ENCODE measurements around the gene TMEM163. TPM values are rescaled to one million over a fixed set of nuclear protein-coding genes. Genes with fewer than 3 reads are reported as not detected.
"Not testable (repeated sequence)": the region's sequence is repeated elsewhere in the genome, so short reads cannot be mapped to it uniquely, and the experiment has no call there.

The TMEM163 gene
- total and polyA plus RNA-seq, 2 donors: 5.0 TPM

DNA sequence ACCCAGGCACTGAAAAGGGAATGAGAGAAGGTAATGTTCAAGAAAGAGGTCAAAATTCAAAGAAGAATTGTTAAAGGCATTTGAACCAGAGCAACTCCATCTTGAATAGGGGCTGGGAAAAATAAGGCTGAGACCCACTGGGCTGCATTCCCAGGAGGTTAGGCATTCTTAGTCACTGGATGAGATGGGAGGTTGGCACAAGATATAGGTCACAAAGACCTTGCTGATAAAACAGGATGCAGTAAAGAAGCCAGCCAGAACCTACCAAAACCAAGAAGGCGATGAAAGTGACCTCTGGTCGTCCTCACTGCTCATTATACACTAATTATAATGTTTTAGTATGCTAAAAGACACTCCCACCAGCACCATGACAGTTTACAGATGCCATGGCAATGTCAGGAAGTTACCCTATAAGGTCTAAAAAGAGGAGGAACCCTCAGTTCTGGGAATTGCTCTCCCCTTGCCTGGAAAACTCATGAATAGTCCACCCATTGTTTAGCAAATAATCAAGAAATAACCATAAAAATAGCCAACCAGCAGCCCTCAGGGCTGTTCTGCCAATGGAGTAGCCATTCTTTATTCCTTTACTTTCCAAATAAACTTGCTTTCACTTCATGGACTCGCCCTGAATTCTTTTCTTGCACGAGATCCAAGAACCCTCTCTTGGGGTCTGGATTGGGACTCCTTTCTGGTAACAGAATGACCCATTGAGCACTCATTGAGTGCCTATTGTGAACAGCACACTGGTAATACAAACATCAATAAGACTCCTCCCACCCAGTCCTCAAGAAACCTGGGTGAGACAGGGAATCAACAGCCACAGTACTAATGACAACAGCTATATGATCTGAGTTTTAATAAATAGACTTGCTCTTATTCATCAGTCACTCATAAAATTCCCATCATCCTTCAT, 129.4 kb downstream of the TMEM163 start:
- not testable (repeated sequence) for H3K9me3 ChIP-seq (ENCODE audit: control insufficient read depth in 2 of 2, insufficient read depth in 1 of 2, low read length in 1 of 2); H3K27ac ChIP-seq (ENCODE audit: low read depth in 1 of 2, low read length in 1 of 2); H3K4me1 ChIP-seq (ENCODE audit: control insufficient read depth in 2 of 2, insufficient read depth in 2 of 2, low read length in 2 of 2); DNase-seq (ENCODE audit: low read depth in 6 of 9, low spot score in 9 of 9); H3K4me3 ChIP-seq (ENCODE audit: low read length in 2 of 2); H3K36me3 ChIP-seq (ENCODE audit: control insufficient read depth in 2 of 2, insufficient read depth in 2 of 2, low read length in 1 of 2); H3K27me3 ChIP-seq (ENCODE audit: control insufficient read depth in 2 of 2, insufficient read depth in 1 of 2, low read length in 1 of 2)
- WGBS: 92% methylated on average over 4 of the region's 4 CpGs

DNA sequence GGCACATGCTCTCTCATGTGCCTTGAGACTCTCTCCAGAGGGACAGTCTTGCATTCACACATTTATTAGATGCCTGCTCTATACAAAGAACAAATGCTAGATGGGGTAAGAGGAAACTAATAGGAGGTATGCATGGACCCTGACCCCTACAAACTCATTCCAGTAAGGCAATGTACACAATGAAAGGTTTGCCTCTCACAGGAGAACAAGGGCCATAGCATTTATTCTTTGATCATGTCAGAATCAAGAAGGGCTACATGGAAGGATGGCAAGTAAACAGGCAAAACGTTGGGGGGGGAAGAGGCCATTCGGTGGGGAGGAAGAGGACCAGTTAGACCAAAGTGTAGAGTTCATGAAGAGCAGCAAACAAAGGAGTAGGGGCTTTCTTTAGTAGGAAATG, 130.2 kb downstream of the TMEM163 start:
- no peak overlapping the region for H3K27ac ChIP-seq (ENCODE audit: low read depth in 1 of 2, low read length in 1 of 2)
- H3K9me3 ChIP-seq (ENCODE audit: control insufficient read depth in 2 of 2, insufficient read depth in 1 of 2, low read length in 1 of 2): peaks cover 0 to 3% of the 10 kb centered on the region in 2 donors
- no peaks in the 10 kb centered on the region for H3K4me1 ChIP-seq (ENCODE audit: control insufficient read depth in 2 of 2, insufficient read depth in 2 of 2, low read length in 2 of 2)
- 98% methylated on average over 2 of the region's 2 CpGs for WGBS
- no peaks in the 10 kb centered on the region for H3K36me3 ChIP-seq (ENCODE audit: control insufficient read depth in 2 of 2, insufficient read depth in 2 of 2, low read length in 1 of 2)
- DNase-seq (ENCODE audit: low read depth in 6 of 9, low spot score in 9 of 9): no peak
- H3K27me3 ChIP-seq (ENCODE audit: control insufficient read depth in 2 of 2, insufficient read depth in 1 of 2, low read length in 1 of 2): no peaks in the 10 kb centered on the region
- no peak overlapping the region for H3K4me3 ChIP-seq (ENCODE audit: low read length in 2 of 2)

DNA sequence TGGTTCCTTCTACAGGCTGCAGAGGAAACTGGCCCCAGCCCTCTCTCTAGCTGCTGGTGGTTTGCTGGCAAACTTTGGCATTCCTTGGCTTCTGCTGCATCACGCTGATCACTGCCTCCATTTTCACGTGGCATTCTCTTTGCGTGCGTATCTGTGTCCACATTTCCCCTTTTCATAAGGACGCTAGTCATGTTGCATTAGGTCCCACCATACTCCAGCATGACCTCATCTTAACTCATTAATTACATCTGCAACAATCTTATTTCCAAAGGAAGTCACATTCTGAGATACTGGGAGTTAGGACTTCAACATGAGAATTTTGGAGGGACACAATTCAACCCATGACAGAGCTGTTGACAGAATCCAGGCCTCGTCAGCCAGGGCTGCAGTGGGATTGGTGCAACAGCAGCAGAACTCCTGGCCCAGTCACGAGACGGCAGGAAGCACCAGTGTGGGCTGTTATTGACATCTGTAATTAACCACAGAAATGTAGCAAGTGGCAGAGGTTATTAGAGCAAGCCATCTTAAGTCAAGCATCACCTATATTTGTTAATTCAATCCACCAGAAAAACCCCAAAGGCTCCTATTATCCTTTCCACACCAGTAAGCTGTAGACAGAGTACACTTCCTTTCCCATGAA, 132.4 kb downstream of the TMEM163 start:
- no peak for DNase-seq (ENCODE audit: low read depth in 6 of 9, low spot score in 9 of 9)
- Histone ChIP-seq H3K27ac (ENCODE audit: low read depth in 1 of 2, low read length in 1 of 2) (no peak overlapping the region), H3K4me3 (ENCODE audit: low read length in 2 of 2) (no peak overlapping the region), H3K9me3 (ENCODE audit: control insufficient read depth in 2 of 2, insufficient read depth in 1 of 2, low read length in 1 of 2) (peaks cover 0 to 3% of the 10 kb centered on the region in 2 donors), H3K36me3 (ENCODE audit: control insufficient read depth in 2 of 2, insufficient read depth in 2 of 2, low read length in 1 of 2) (no peaks in the 10 kb centered on the region), H3K27me3 (ENCODE audit: control insufficient read depth in 2 of 2, insufficient read depth in 1 of 2, low read length in 1 of 2) (no peaks in the 10 kb centered on the region), H3K4me1 (ENCODE audit: control insufficient read depth in 2 of 2, insufficient read depth in 2 of 2, low read length in 2 of 2) (peaks cover 0 to 7% of the 10 kb centered on the region in 2 donors)
- WGBS: 79% methylated on average over 8 of the region's 8 CpGs

DNA sequence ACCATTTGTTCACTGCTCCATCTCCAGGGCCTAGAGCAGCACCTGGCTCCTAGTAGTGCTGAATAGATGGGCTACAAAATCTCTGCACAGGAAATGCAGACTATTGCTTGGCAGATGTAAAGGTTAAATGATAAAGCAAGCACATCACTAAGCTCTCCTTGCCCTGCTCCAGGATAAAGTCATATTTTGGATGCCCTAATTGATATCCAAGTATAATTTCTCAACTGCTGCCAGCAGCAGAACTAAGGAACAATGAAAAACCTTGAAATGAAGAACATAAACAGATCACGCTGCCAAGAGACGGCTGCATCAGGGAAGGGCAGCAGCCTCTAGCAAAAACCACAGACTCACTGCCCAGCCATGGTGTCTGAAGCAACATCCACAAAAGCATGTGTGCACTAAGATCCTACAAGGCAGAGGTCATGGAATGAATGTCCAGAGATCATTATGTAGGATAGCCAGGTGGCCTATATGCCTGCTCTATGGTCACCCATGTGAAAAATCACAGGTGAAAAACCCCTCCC, 134.7 kb downstream of the TMEM163 start:
- Histone ChIP-seq H3K36me3 (ENCODE audit: control insufficient read depth in 2 of 2, insufficient read depth in 2 of 2, low read length in 1 of 2) (no peaks in the 10 kb centered on the region), H3K27me3 (ENCODE audit: control insufficient read depth in 2 of 2, insufficient read depth in 1 of 2, low read length in 1 of 2) (no peaks in the 10 kb centered on the region), H3K9me3 (ENCODE audit: control insufficient read depth in 2 of 2, insufficient read depth in 1 of 2, low read length in 1 of 2) (no peaks in the 10 kb centered on the region), H3K27ac (ENCODE audit: low read depth in 1 of 2, low read length in 1 of 2) (no peak overlapping the region), H3K4me1 (ENCODE audit: control insufficient read depth in 2 of 2, insufficient read depth in 2 of 2, low read length in 2 of 2) (peaks cover 0 to 7% of the 10 kb centered on the region in 2 donors), H3K4me3 (ENCODE audit: low read length in 2 of 2) (no peak overlapping the region)
- no peak for DNase-seq (ENCODE audit: low read depth in 6 of 9, low spot score in 9 of 9)
- WGBS: 93% methylated on average over 2 of the region's 2 CpGs

DNA sequence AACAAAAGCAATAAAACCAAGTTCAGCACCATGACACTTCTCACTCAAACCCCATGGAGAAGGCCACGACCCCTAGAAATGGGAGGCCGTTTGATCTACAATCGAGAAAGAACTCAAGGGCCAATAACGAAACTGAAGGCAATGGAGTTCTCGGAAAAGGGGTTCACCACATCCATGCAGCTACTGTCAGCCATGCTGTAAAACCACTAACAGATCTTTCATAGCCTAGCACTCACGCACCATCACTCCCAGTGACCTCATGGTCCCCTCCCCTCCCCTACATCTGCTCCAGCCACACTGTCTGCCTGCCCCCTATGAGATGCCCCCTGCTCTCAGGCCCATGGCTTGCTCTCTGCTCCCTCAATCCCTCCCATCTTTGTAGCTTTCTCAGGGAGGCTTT, 135.3 kb downstream of the TMEM163 start:
- Histone ChIP-seq H3K9me3 (ENCODE audit: control insufficient read depth in 2 of 2, insufficient read depth in 1 of 2, low read length in 1 of 2) (no peaks in the 10 kb centered on the region), H3K36me3 (ENCODE audit: control insufficient read depth in 2 of 2, insufficient read depth in 2 of 2, low read length in 1 of 2) (no peaks in the 10 kb centered on the region), H3K4me3 (ENCODE audit: low read length in 2 of 2) (no peak overlapping the region), H3K27me3 (ENCODE audit: control insufficient read depth in 2 of 2, insufficient read depth in 1 of 2, low read length in 1 of 2) (no peaks in the 10 kb centered on the region), H3K27ac (ENCODE audit: low read depth in 1 of 2, low read length in 1 of 2) (no peak overlapping the region), H3K4me1 (ENCODE audit: control insufficient read depth in 2 of 2, insufficient read depth in 2 of 2, low read length in 2 of 2) (peaks cover 0 to 7% of the 10 kb centered on the region in 2 donors)
- no peak for DNase-seq (ENCODE audit: low read depth in 6 of 9, low spot score in 9 of 9)
- WGBS: 96% methylated on average over 6 of the region's 6 CpGs

DNA sequence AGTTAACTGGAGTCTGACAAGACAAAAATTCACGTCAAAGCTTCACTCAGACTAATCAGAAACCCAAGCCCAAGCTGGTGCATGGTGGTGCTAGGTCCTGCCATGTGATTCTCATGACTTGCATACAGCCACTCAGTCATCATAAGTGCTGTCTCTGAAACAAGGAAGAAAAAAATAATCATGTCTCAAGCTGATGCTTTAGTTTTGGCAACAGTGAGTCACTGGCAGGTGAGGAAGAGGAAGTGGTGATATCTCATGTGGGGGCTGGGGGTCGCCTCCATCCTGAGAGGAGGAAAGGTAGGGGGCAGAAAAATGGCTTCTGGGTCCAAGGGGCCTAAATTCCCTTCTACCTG, 136.3 kb downstream of the TMEM163 start:
- Histone ChIP-seq H3K9me3 (ENCODE audit: control insufficient read depth in 2 of 2, insufficient read depth in 1 of 2, low read length in 1 of 2) (no peaks in the 10 kb centered on the region), H3K4me1 (ENCODE audit: control insufficient read depth in 2 of 2, insufficient read depth in 2 of 2, low read length in 2 of 2) (peaks cover 0 to 7% of the 10 kb centered on the region in 2 donors), H3K36me3 (ENCODE audit: control insufficient read depth in 2 of 2, insufficient read depth in 2 of 2, low read length in 1 of 2) (no peaks in the 10 kb centered on the region), H3K27me3 (ENCODE audit: control insufficient read depth in 2 of 2, insufficient read depth in 1 of 2, low read length in 1 of 2) (no peaks in the 10 kb centered on the region), H3K27ac (ENCODE audit: low read depth in 1 of 2, low read length in 1 of 2) (no peak overlapping the region), H3K4me3 (ENCODE audit: low read length in 2 of 2) (no peak overlapping the region)
- WGBS: 60% methylated on average over 2 of the region's 2 CpGs
- DNase-seq (ENCODE audit: low read depth in 6 of 9, low spot score in 9 of 9): peak in 2 of 9 donors; percentile 2 to 37

DNA sequence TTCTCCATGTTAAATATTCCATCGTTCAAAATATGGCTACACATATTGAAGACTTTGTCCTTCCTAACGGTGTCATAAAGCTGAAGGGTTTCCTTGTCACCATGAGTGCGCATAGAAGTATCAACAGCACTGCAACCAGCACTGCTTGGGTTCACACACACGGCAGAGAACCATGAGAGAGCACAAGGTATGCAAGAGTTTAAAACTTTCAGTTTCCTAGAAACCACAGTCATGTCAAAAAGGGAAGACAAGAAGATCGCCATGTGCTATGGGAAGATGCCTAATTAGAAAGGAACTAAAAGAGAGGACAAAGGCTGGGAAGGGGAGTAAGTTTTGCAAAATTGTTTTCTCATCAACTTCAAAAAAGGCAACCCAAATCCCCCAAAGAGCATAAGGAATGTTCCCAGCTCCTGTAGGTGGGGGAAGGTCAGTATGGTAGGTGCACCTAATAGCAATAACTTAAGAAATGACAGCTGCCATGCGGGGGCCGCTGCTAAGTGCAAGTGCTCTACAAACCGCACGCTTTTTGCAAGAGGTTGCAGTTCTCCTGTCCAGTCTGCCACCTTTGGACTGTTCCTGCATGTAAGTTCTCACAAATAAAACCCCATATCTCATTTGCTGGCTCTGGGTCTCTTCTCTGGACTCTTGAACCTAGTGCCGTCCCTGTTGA, 136.8 kb downstream of the TMEM163 start:
- no peak overlapping the region for H3K27ac ChIP-seq (ENCODE audit: low read depth in 1 of 2, low read length in 1 of 2)
- H3K36me3 ChIP-seq (ENCODE audit: control insufficient read depth in 2 of 2, insufficient read depth in 2 of 2, low read length in 1 of 2): no peaks in the 10 kb centered on the region
- H3K27me3 ChIP-seq (ENCODE audit: control insufficient read depth in 2 of 2, insufficient read depth in 1 of 2, low read length in 1 of 2): no peaks in the 10 kb centered on the region
- WGBS: 87% methylated on average over 10 of the region's 10 CpGs
- no peaks in the 10 kb centered on the region for H3K9me3 ChIP-seq (ENCODE audit: control insufficient read depth in 2 of 2, insufficient read depth in 1 of 2, low read length in 1 of 2)
- H3K4me3 ChIP-seq (ENCODE audit: low read length in 2 of 2): no peak overlapping the region
- no peak for DNase-seq (ENCODE audit: low read depth in 6 of 9, low spot score in 9 of 9)
- H3K4me1 ChIP-seq (ENCODE audit: control insufficient read depth in 2 of 2, insufficient read depth in 2 of 2, low read length in 2 of 2): peaks cover 0 to 7% of the 10 kb centered on the region in 2 donors

DNA sequence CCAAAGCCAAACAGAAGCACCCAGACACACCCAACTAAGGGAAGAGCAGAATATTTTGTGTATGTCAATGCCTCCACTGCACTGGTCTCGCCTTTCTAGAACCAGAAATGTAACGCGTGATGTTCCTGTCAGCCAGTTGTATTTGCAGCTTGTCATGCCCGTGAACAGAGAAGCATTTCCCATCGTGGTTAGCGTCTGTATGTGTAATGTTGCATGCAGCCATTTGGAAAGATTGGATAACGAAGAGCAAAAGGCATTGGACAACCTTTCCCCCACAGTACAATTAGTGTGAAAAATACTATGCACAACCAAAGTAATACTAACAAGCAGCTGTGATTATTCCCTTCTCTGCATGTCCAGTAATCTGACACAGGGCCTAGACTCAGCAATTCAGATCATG, 140.5 kb downstream of the TMEM163 start:
- no peak overlapping the region for H3K4me3 ChIP-seq (ENCODE audit: low read length in 2 of 2)
- no peaks in the 10 kb centered on the region for H3K27me3 ChIP-seq (ENCODE audit: control insufficient read depth in 2 of 2, insufficient read depth in 1 of 2, low read length in 1 of 2)
- WGBS: 88% methylated on average over 7 of the region's 7 CpGs
- no peak overlapping the region for H3K27ac ChIP-seq (ENCODE audit: low read depth in 1 of 2, low read length in 1 of 2)
- no peak for DNase-seq (ENCODE audit: low read depth in 6 of 9, low spot score in 9 of 9)
- H3K36me3 ChIP-seq (ENCODE audit: control insufficient read depth in 2 of 2, insufficient read depth in 2 of 2, low read length in 1 of 2): no peaks in the 10 kb centered on the region
- peaks cover 0 to 7% of the 10 kb centered on the region in 2 donors for H3K4me1 ChIP-seq (ENCODE audit: control insufficient read depth in 2 of 2, insufficient read depth in 2 of 2, low read length in 2 of 2)
- no peaks in the 10 kb centered on the region for H3K9me3 ChIP-seq (ENCODE audit: control insufficient read depth in 2 of 2, insufficient read depth in 1 of 2, low read length in 1 of 2)

DNA sequence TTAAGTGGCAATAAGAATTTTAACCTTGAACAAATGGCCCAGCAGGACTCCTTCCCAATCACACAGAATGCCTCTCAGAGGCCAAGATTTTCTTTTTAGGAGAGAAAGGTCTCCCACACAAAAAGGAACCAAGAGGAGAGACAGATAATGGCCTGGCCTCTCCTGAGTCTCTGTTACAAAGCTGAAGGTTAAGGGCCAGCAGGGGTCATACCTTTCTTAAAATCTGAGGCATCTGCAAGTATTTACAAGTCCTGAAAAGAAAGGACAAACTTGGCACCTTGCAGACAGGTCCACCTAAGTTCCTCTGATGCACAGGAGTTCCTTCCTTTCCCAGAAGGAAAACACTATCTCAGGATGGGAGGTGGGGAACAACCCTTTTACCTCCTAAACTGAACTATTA, 142.3 kb downstream of the TMEM163 start:
- no peak overlapping the region for H3K4me3 ChIP-seq (ENCODE audit: low read length in 2 of 2)
- H3K27ac ChIP-seq (ENCODE audit: low read depth in 1 of 2, low read length in 1 of 2): no peak overlapping the region
- no peaks in the 10 kb centered on the region for H3K4me1 ChIP-seq (ENCODE audit: control insufficient read depth in 2 of 2, insufficient read depth in 2 of 2, low read length in 2 of 2)
- no peak for DNase-seq (ENCODE audit: low read depth in 6 of 9, low spot score in 9 of 9)
- no peaks in the 10 kb centered on the region for H3K27me3 ChIP-seq (ENCODE audit: control insufficient read depth in 2 of 2, insufficient read depth in 1 of 2, low read length in 1 of 2)
- H3K36me3 ChIP-seq (ENCODE audit: control insufficient read depth in 2 of 2, insufficient read depth in 2 of 2, low read length in 1 of 2): no peaks in the 10 kb centered on the region
- H3K9me3 ChIP-seq (ENCODE audit: control insufficient read depth in 2 of 2, insufficient read depth in 1 of 2, low read length in 1 of 2): no peaks in the 10 kb centered on the region

Measured in thymus (tissue), 11 donors.